Smooth muscle cell (in vitro differentiated cells): ENCODE measurements around the gene CTRL. TPM values are rescaled to one million over a fixed set of nuclear protein-coding genes. Genes with fewer than 3 reads are reported as not detected.

Experiments
- DNase-seq: peaks from one replicate; lab custom pipeline; 2025; ENCODE audit not compliant: unreplicated experiment; lab: John Stamatoyannopoulos, UW
- H2AFZ ChIP-seq: fragments of 200-600 bp; sonication (generic); 2 replicates; pipeline ENCODE4 v1.6.0; 2016; ENCODE audit warnings: antibody characterized with exemption, low read depth, mild to moderate bottlenecking
- H3F3A ChIP-seq: fragments of 200-600 bp; sonication (generic); 2 replicates; pipeline ENCODE4 v1.6.0; 2017; ENCODE audit warnings: antibody characterized with exemption, low read depth
- H3K27ac ChIP-seq: fragments of 200-600 bp; sonication (generic); 2 replicates; pipeline ENCODE4 v1.5.1; 2016; ENCODE audit warnings: low read depth, mild to moderate bottlenecking
- H3K27me3 ChIP-seq: fragments of 200-600 bp; sonication (generic); 2 replicates; pipeline ENCODE4 v1.6.1; 2016; ENCODE audit warnings: low read depth, mild to moderate bottlenecking
- H3K36me3 ChIP-seq: fragments of 200-600 bp; sonication (generic); 2 replicates; pipeline ENCODE4 v1.5.1; 2016; ENCODE audit warnings: low read depth
- H3K4me1 ChIP-seq: fragments of 200-600 bp; sonication (generic); 2 replicates; pipeline ENCODE4 v1.5.1; 2016; ENCODE audit warnings: low read depth
- H3K4me2 ChIP-seq: fragments of 200-600 bp; sonication (generic); 2 replicates; pipeline ENCODE4 v1.6.0; 2016; ENCODE audit warnings: mild to moderate bottlenecking
- H3K4me3 ChIP-seq: fragments of 200-600 bp; sonication (generic); 2 replicates; pipeline ENCODE4 v1.5.1; 2016; ENCODE audit warnings: mild to moderate bottlenecking
- H3K79me2 ChIP-seq: fragments of 200-600 bp; sonication (generic); 2 replicates; pipeline ENCODE4 v1.6.0; 2016; ENCODE audit warnings: low read depth, mild to moderate bottlenecking
- H3K9ac ChIP-seq: fragments of 200-600 bp; sonication (generic); 2 replicates; pipeline ENCODE4 v1.6.0; 2016; ENCODE audit warnings: low read depth
- H3K9me3 ChIP-seq: fragments of 200-600 bp; sonication (generic); replicated peaks from 2 replicates; pipeline ENCODE4 v1.5.1; 2016; ENCODE audit warnings: low read depth
- H4K20me1 ChIP-seq: fragments of 200-600 bp; sonication (generic); 2 replicates; pipeline ENCODE4 v1.6.0; 2016; ENCODE audit warnings: low read depth
- CTCF ChIP-seq: fragments of 200-600 bp; sonication (generic); IDR thresholded peaks from 2 replicates; pipeline ENCODE4 v1.5.1; 2017; ENCODE audit warnings: borderline replicate concordance, mild to moderate bottlenecking, antibody characterized with exemption; ENCODE audit not compliant: insufficient read depth, poor library complexity, severe bottlenecking
- whole genome bisulfite sequencing: methylation state at CpG from one replicate; pipeline ENCODE4 v1.1.7; 2016; ENCODE audit warnings: low lambda C conversion rate; 5-methylcytosine and 5-hydroxymethylcytosine counted together
- polyA plus RNA-seq: library from polyadenylated mRNA; unstranded; fragments of >200 nt; fragmentation: Nextera tagmentation; extraction: Ambion mirVana; gene quantifications from 2 replicates; pipeline ENCODE4 v1.2.1, GENCODE V29; 2016
- total RNA-seq: library from RNA; depleted of rRNA; stranded (reverse); fragments of >200 nt; gene quantifications from 2 replicates; pipeline ENCODE4 v1.2.3, GENCODE V29; 2014

CTRL gene
- total and polyA plus RNA-seq, 2 experiments from 2014 or later: 0.90 to 14.8 TPM

- no peak for TF ChIP-seq CTCF
- H3K36me3 ChIP-seq: no peaks in the 10 kb centered on the region
- no peak overlapping the region for H2AFZ ChIP-seq
- H3K9me3 ChIP-seq: no peaks in the 10 kb centered on the region
- H3K27me3 ChIP-seq: no peaks in the 10 kb centered on the region
- peak overlapping the region; percentile 97 for H3K9ac ChIP-seq
- H3K79me2 ChIP-seq: peaks cover 72% of the 10 kb centered on the region
- DNase-seq: no peak
- H3K27ac ChIP-seq: peak overlapping the region; percentile 91
- WGBS: 72% methylated on average over 11 of the region's 11 CpGs
- H3F3A ChIP-seq: no peaks in the 10 kb centered on the region
- H3K4me3 ChIP-seq: peak overlapping the region; percentile 83
- peak overlapping the region; percentile 98 for H3K4me2 ChIP-seq
- H4K20me1 ChIP-seq: peaks cover 69% of the 10 kb centered on the region
- peaks cover 20% of the 10 kb centered on the region for H3K4me1 ChIP-seq
These were observed 34.2 kb upstream of the CTRL start for GRCh38 chr16:67965668-67966548.

GRCh38 chr16:67964477-67965131 is 32.9 kb upstream of the CTRL start:
- H3K9me3 ChIP-seq: no peaks in the 10 kb centered on the region
- H2AFZ ChIP-seq: no peak overlapping the region
- H3K4me1 ChIP-seq: peaks cover 20% of the 10 kb centered on the region
- no peaks in the 10 kb centered on the region for H3K27me3 ChIP-seq
- H3K4me3 ChIP-seq: no peak overlapping the region
- no peak overlapping the region for H3K27ac ChIP-seq
- peaks cover 83% of the 10 kb centered on the region for H4K20me1 ChIP-seq
- H3K36me3 ChIP-seq: no peaks in the 10 kb centered on the region
- 97% methylated on average over 6 of the region's 6 CpGs for WGBS
- TF ChIP-seq CTCF: no peak
- H3K4me2 ChIP-seq: no peak overlapping the region
- DNase-seq: no peak
- no peaks in the 10 kb centered on the region for H3F3A ChIP-seq
- H3K79me2 ChIP-seq: peaks cover 73% of the 10 kb centered on the region
- H3K9ac ChIP-seq: no peak overlapping the region

GRCh38 chr16:67963662-67964321 is 32.1 kb upstream of the CTRL start:
- no peak overlapping the region for H3K27ac ChIP-seq
- H4K20me1 ChIP-seq: peaks cover 91% of the 10 kb centered on the region
- H3K79me2 ChIP-seq: peaks cover 73% of the 10 kb centered on the region
- peaks cover 20% of the 10 kb centered on the region for H3K4me1 ChIP-seq
- WGBS: 86% methylated on average over 29 of the region's 32 CpGs
- H3K9ac ChIP-seq: no peak overlapping the region
- H3K4me2 ChIP-seq: no peak overlapping the region
- no peaks in the 10 kb centered on the region for H3K9me3 ChIP-seq
- no peak for DNase-seq
- no peak for TF ChIP-seq CTCF
- H3K4me3 ChIP-seq: no peak overlapping the region
- H2AFZ ChIP-seq: no peak overlapping the region
- H3K27me3 ChIP-seq: no peaks in the 10 kb centered on the region
- H3F3A ChIP-seq: no peaks in the 10 kb centered on the region
- H3K36me3 ChIP-seq: no peaks in the 10 kb centered on the region
